ENCODE results near the gene ANP32A. TPM values are rescaled to one million over a fixed set of nuclear protein-coding genes. Genes with fewer than 3 reads are reported as not detected.
A peak's percentile ranks its signal among the peaks of the same experiment; 100 is the strongest.

Gene ANP32A
- total RNA-seq, 1 experiment from 2014 or later: 220 TPM

GRCh38 chr15:68729789-68730411 lies 90.8 kb downstream of the ANP32A start:
- CTCF ChIA-PET: interaction anchor here (1.3 to 2.0 kb wide), 2 partner anchors 146 to 195 kb away, joined by 8 to 9 read pairs; no protein-coding TSS in a partner anchor
- Histone ChIP-seq H3K4me3 (replicated peaks in 1 of 2; ENCODE audit: low read depth in 1 of 2, low read length in 2 of 2) (no peak overlapping the region), H3K9ac (ENCODE audit: low read length) (no peak overlapping the region), H3K9me3 (ENCODE audit: control insufficient read depth in 1 of 2, insufficient read depth in 1 of 2, low read depth in 1 of 2, low read length in 2 of 2) (no peaks in the 10 kb centered on the region), H3K4me2 (ENCODE audit: low read length) (no peak overlapping the region), H3K27ac (ENCODE audit: low read depth, low read length) (no peak overlapping the region), H3K27me3 (ENCODE audit: insufficient read depth, low read length) (no peaks in the 10 kb centered on the region), H2AFZ (ENCODE audit: low read depth, low read length, poor library complexity, severe bottlenecking) (no peak overlapping the region), H3K36me3 (ENCODE audit: control insufficient read depth in 1 of 2, insufficient read depth in 2 of 2, low read length in 2 of 2) (no peaks in the 10 kb centered on the region), H3K79me2 (ENCODE audit: insufficient read depth, low read length) (no peaks in the 10 kb centered on the region), H3K9me2 (ENCODE audit: insufficient read depth) (no peaks in the 10 kb centered on the region), H3K4me1 (ENCODE audit: control insufficient read depth in 1 of 2, insufficient read depth in 2 of 2, low read length in 2 of 2) (no peaks in the 10 kb centered on the region; a peak in 1 of 4 replicates), H4K20me1 (ENCODE audit: insufficient read depth) (no peaks in the 10 kb centered on the region)
- TF ChIP-seq YY1 (IDR thresholded peaks at IDR 0.05; ENCODE audit: extremely low read depth, insufficient replicate concordance, low read depth, low read length) (no peak), POLR2AphosphoS5 (IDR thresholded peaks at IDR 0.05; ENCODE audit: low read depth, low read length) (no peak), EGR1 (IDR thresholded peaks at IDR 0.05; ENCODE audit: low read depth) (no peak)
- ATAC-seq (peak; percentile 29; the same call in 1 of the 2 replicates), DNase-seq (ENCODE audit: low read depth, low spot score) (no peak)
- RAD21 ChIA-PET (ENCODE audit: low non-redundant PET in 1 of 2, low total read pairs in 2 of 2, uncharacterized antibody in 2 of 2, unreplicated experiment in 2 of 2): no interaction called here
- intact Hi-C loops (cut with micrococcal nuclease): loop anchor here (1.0 to 5.0 kb wide), 3 partner anchors 145 to 195 kb away; no protein-coding TSS in a partner anchor
- BruUV-seq (replicated peaks): no TSS peak
- POLR2A ChIA-PET: no interaction called here

Small RNA genes lying within 50 kb of the gene (microRNA-seq; reads per million reads assigned to microRNA genes)
- gene MIR4312 (ENCODE audit: borderline number of aligned reads): not detected

Other genes starting within 250 kb of the ANP32A start
- gene CORO2B, start 241.9 kb downstream of the ANP32A start, total RNA-seq (2021; ENCODE audit: unreplicated experiment): 2.8 TPM
- not detected for gene SPESP1, start 109.6 kb upstream of the ANP32A start, total RNA-seq (2021; ENCODE audit: unreplicated experiment)
- gene NOX5, start 193.8 kb upstream of the ANP32A start, total RNA-seq (2021; ENCODE audit: unreplicated experiment): 0.91 TPM